Ovary (tissue), 9 donors: ENCODE measurements around the gene ODC1. TPM values are rescaled to one million over a fixed set of nuclear protein-coding genes. Genes with fewer than 3 reads are reported as not detected.
A peak's percentile ranks its signal among the peaks of the same experiment; 100 is the strongest.

Experiments used
- DNase-seq, 5 donors: peaks; one replicate each; pipeline ENCODE4 v3.0.0-alpha.2; 2019 to 2020
- H3K27ac ChIP-seq, 2 donors: fragments of 200-600 bp; one replicate each; pipeline versions ENCODE4 v1.5.1 to v1.8.0; 2019 to 2022
- H3K27me3 ChIP-seq: fragments of 200-600 bp; one replicate; pipeline ENCODE4 v1.8.0; 2022
- H3K36me3 ChIP-seq: fragments of 200-600 bp; sonication (generic); one replicate; pipeline ENCODE4 v1.5.1; 2019
- H3K4me1 ChIP-seq: one replicate; pipeline ENCODE4 v1.8.1; 2013; ENCODE audit warnings: mild to moderate bottlenecking, moderate library complexity; ENCODE audit not compliant: insufficient read depth
- H3K4me3 ChIP-seq: fragments of 200-600 bp; sonication (generic); one replicate; pipeline ENCODE4 v1.5.1; 2017
- H3K9me3 ChIP-seq, 2 donors: fragments of 200-600 bp in 1 of 2; sonication (generic) in 1 of 2; one replicate each; pipeline versions ENCODE4 v1.5.1 to v1.8.1; 2013 to 2019; ENCODE audit warnings: mild to moderate bottlenecking in 1 of 2, moderate library complexity in 1 of 2
- EP300 ChIP-seq: sonication (generic); formaldehyde crosslinking; IDR thresholded peaks from one replicate; pipeline ENCODE4 v1.6.1; 2017; ENCODE audit warnings: antibody characterized with exemption
- POLR2A ChIP-seq: fragments of 450-650 bp; IDR thresholded peaks from one replicate; pipeline ENCODE4 v1.6.1; 2017; ENCODE audit warnings: antibody characterized with exemption, mild to moderate bottlenecking, moderate library complexity
- WGBS, 3 donors: extraction: QIAGEN DNeasy Blood & Tissue Kit in 1 of 3; methylation state at CpG; one replicate each; pipeline versions ENCODE4 v1.1.5 to v1.1.7; 2013 to 2017; 5-methylcytosine and 5-hydroxymethylcytosine counted together
- intact Hi-C, 4 donors: fragments of 100-400 bp; cut with DNase I; formaldehyde crosslinking; loops; one replicate each; pipeline versions ENCODE4 v1.11.0 to v1.15.1; 2022 to 2023
- polyA plus RNA-seq, 2 donors: library from polyadenylated mRNA; stranded (reverse); fragments of 200-250 nt in 1 of 2; fragments of 350-450 nt in 1 of 2; fragmentation: Illumina TruSeq in 1 of 2; extraction: RNeasy Lipid Tissue Mini Kit (QIAGEN cat#74804) in 1 of 2; gene quantifications; one replicate each; pipeline ENCODE4 v1.2.3, GENCODE V29; 2013 to 2014
- total RNA-seq, 7 donors: library from RNA; depleted of rRNA in 2 of 7; stranded (reverse); fragments of >200 nt in 2 of 7; fragmentation: NEBNext Ultra II Directional in 3 of 7; extraction: Animal tissue kit (Norgen Biotek cat#: 25700) in 3 of 7; gene quantifications; one replicate each; pipeline versions ENCODE4 v1.1.0 to v1.2.4, GENCODE V29; 2016 to 2023
- TF ChIP-seq, protein P1 (sequence below), 3 donors: fragments of 450-650 bp in 2 of 3; fragments of 200-600 bp in 1 of 3; IDR thresholded peaks; one replicate each; pipeline versions ENCODE4 v1.5.1 to v1.8.0; 2016 to 2022; ENCODE audit warnings: antibody characterized with exemption in 3 of 3, mild to moderate bottlenecking in 1 of 3
- donor health status: DM: no; HTN: no; CAD: no; lungs with moderate emphysema.
- donor health status: DM: no; HTN: no; CAD: no.
- donor health status: Bipolar disorder and iron deficiency.
- donor health status: DM: yes; HTN: yes; CAD: no.
- donor health status: DM: no; HTN: no; CAD: no.
- donor health status: DM: yes; HTN: yes; CAD: no.

The ODC1 gene
- total and polyA plus RNA-seq, 9 donors = 29.1 to 160 (median 55.7) TPM

DNA sequence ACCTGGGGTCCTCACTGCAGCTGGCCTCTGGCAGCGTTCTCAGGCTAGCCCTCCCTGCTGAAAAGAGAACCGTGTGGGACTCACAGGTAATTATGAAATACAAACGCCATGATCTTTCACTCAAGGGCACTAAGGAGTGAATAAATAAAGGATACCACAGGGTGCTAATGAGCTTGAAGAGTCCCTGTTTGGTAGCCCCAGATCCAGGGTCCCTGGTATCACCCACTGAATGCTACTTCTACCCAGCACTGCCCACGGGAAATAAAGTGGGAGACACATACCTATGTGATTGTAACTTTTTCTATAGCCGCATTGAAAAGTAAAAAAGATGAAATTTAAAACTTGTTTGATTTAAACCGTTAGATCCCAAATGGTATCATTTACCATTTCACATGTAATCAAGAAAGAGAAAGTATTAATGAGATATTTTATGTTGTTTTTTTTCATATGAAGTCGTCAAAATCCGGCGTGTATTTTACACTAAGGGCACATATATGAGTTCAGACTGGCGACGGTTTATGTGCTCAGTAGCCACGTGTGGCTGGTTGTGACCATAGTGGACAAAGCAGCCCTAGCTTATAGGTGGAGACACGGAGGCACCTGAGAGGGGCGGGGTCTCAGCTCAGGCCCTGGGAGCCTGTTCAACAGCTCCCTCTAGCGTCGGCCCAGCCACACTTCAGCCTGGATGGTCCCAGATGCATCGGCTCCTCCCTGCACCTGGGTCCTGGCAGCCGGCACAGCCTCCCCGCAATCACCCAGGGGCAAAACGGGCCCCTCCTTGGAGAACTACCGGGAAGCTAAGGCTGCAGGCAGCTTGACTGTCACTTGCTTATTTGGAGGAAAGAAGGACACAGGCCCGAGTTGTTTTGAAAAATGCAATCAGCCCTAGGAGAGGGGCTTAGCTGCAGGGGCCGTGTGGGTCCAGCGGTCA lies 39.2 kb downstream of the ODC1 start:
- no peak overlapping the region for H3K4me3 ChIP-seq
- 23 to 27% (median 26%) methylated on average over 24 of the region's 24 CpGs for WGBS, 3 donors
- peaks cover 1% of the 10 kb centered on the region for H3K4me1 ChIP-seq
- H3K36me3 ChIP-seq = no peaks in the 10 kb centered on the region
- DNase-seq = peak; percentile 57 to 80 (median 77)
- no peak overlapping the region for H3K27ac ChIP-seq
- TF ChIP-seq, protein P1, sequence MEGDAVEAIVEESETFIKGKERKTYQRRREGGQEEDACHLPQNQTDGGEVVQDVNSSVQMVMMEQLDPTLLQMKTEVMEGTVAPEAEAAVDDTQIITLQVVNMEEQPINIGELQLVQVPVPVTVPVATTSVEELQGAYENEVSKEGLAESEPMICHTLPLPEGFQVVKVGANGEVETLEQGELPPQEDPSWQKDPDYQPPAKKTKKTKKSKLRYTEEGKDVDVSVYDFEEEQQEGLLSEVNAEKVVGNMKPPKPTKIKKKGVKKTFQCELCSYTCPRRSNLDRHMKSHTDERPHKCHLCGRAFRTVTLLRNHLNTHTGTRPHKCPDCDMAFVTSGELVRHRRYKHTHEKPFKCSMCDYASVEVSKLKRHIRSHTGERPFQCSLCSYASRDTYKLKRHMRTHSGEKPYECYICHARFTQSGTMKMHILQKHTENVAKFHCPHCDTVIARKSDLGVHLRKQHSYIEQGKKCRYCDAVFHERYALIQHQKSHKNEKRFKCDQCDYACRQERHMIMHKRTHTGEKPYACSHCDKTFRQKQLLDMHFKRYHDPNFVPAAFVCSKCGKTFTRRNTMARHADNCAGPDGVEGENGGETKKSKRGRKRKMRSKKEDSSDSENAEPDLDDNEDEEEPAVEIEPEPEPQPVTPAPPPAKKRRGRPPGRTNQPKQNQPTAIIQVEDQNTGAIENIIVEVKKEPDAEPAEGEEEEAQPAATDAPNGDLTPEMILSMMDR (IDR thresholded peaks at IDR 0.05) = peak; percentile 73 to 82 (median 76)
- no peak for TF ChIP-seq POLR2A
- TF ChIP-seq EP300 = no peak
- no peaks in the 10 kb centered on the region for H3K9me3 ChIP-seq
- intact Hi-C loops = loop anchor here in 2 of 4 donors (10.0 kb wide), 1 partner anchor 284 kb away; the partner anchor contains the start of gene RRM2 (in 2 of the 2)
- no peaks in the 10 kb centered on the region for H3K27me3 ChIP-seq

DNA sequence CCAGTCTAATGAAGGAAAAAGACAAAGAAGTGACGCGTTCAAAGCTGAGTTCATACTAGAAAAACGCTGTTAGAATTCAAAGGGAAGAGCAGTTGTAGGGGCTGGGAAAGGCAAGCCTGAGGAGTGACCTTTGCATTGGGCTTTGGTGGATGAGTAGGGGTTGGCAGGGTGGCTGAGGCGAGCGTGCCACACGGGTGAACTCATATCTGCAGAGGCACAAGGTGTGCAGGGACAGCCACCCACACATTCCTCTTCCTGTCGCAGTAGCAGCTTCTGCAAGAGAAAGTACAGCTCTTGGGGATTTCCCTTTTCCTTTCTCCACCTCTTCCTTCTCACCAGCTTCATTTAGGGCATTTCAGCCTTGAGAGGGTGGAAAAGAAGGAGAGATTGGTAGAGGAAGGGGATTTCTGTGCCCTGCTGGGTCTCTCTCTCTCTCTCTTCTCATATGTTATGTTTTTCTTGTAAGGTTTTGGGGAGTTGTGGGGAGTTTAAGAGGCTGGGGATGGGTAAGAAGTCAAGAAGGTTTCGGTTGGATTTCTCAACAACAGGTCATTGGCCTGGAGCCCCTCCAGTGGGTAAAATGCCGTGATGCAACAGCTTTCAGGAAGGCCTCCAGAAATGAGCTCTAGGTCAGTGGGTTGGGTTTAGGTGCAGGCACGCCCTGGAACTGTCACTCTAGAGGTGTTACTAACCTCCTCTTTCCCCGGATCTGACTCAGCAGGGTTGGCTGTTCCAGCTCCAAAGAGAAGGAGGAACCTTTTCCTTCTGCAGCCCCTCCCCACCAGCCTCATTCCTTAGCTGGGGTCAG lies 40.1 kb downstream of the ODC1 start:
- H3K27ac ChIP-seq = no peak overlapping the region
- no peak overlapping the region for H3K4me3 ChIP-seq
- H3K27me3 ChIP-seq = no peaks in the 10 kb centered on the region
- TF ChIP-seq, protein P1 (IDR thresholded peaks at IDR 0.05) = no peak
- TF ChIP-seq POLR2A (no peak), EP300 (no peak)
- H3K36me3 ChIP-seq = no peaks in the 10 kb centered on the region
- intact Hi-C loops = loop anchor here in 2 of 4 donors (10.0 kb wide), 1 partner anchor 283 kb away; the partner anchor contains the start of gene RRM2 (in 2 of the 2)
- peaks cover 1% of the 10 kb centered on the region for H3K4me1 ChIP-seq
- 66 to 78% (median 67%) methylated on average over 11 of the region's 11 CpGs for WGBS, 3 donors
- peak in 2 of 5 donors; percentile 33 to 66 for DNase-seq
- H3K9me3 ChIP-seq = no peaks in the 10 kb centered on the region

DNA sequence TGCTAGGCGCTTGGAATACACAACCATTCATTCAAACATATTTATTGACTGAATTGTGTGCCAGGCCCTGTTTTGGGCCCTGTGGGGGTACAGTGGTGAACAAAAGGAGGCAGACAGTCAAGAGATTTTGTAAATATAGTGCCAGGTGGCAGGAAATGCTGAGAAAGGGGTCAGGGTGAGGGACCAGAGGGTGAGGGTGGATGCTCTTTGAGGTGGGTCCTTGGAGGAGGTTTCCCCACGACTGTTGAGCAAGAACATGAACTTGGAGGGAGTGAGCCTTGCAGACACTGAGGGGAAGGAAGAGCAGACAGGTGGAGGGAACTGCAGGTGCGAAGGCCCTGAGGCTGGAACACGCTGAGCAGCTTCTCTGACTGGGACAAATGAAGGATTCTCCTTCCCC lies 40.7 kb downstream of the ODC1 start:
- intact Hi-C loops = loop anchor here in 2 of 4 donors (10.0 kb wide), 1 partner anchor 283 kb away; the partner anchor contains the start of gene RRM2 (in 2 of the 2)
- Histone ChIP-seq H3K27me3 (no peaks in the 10 kb centered on the region), H3K36me3 (no peaks in the 10 kb centered on the region), H3K27ac (no peak overlapping the region), H3K9me3 (no peaks in the 10 kb centered on the region), H3K4me3 (no peak overlapping the region), H3K4me1 (peaks cover 1% of the 10 kb centered on the region)
- 80 to 92% (median 88%) methylated on average over 4 of the region's 4 CpGs for WGBS, 3 donors
- no peak for DNase-seq
- TF ChIP-seq, protein P1 (IDR thresholded peaks at IDR 0.05) = no peak
- TF ChIP-seq POLR2A = no peak
- TF ChIP-seq EP300 = no peak

DNA sequence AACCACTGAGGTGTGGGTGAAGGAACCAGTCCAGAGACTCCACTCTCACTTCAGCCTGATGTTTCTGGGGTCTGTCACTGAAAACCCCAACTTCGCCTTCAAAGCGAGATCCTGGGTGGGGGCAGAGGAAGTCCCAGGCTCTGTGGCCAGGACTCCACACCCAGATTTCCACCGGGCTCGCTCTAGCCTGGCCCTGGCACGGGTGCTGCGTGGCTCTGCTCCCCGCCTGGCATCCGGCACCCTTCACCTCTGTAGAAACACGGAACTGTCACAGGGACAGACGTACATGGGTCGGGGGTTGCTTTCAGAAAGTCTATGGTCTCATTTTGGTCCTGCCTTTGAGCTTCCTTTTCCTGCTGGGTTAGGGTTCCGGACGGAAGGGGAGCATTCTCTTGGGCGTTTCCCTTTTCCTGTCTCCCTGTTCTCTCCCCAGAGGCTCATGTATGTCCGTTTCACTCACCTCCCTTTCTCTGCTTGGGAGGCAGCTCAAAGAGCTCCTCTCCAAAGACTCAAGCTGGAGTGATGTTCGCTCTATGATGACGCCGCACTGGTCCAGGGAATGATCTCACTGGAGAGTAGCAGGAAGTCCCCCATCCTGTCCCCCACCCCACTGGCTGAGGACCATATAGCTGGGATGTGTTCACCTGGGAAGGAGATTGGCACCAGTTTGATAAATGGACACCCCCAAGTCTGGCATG lies 41.5 kb downstream of the ODC1 start:
- H3K36me3 ChIP-seq = no peaks in the 10 kb centered on the region
- no peaks in the 10 kb centered on the region for H3K27me3 ChIP-seq
- H3K4me1 ChIP-seq = peaks cover under 1% of the 10 kb centered on the region
- intact Hi-C loops = loop anchor here in 2 of 4 donors (10.0 kb wide), 1 partner anchor 282 kb away; the partner anchor contains the start of gene RRM2 (in 2 of the 2)
- H3K27ac ChIP-seq = no peak overlapping the region
- no peak for TF ChIP-seq EP300
- TF ChIP-seq, protein P1 (IDR thresholded peaks at IDR 0.05) = no peak
- no peak for TF ChIP-seq POLR2A
- no peak overlapping the region for H3K4me3 ChIP-seq
- no peaks in the 10 kb centered on the region for H3K9me3 ChIP-seq
- WGBS, 3 donors = 88 to 94% (median 89%) methylated on average over 18 of the region's 18 CpGs
- DNase-seq = no peak
